GM21576 (cell line): Measurements from ENCODE around the gene ATPAF1.
"Not testable (repeated sequence)": the region's sequence is repeated elsewhere in the genome, so short reads cannot be mapped to it uniquely, and the experiment has no call there.

Experiments
- ATAC-seq: cut with Tn5 transposase; IDR thresholded peaks from one replicate; pipeline ENCODE4 v1.9.1; 2021; ENCODE audit warnings: mild to moderate bottlenecking, moderate library complexity; ENCODE audit not compliant: unreplicated experiment

Gene ATPAF1

DNA sequence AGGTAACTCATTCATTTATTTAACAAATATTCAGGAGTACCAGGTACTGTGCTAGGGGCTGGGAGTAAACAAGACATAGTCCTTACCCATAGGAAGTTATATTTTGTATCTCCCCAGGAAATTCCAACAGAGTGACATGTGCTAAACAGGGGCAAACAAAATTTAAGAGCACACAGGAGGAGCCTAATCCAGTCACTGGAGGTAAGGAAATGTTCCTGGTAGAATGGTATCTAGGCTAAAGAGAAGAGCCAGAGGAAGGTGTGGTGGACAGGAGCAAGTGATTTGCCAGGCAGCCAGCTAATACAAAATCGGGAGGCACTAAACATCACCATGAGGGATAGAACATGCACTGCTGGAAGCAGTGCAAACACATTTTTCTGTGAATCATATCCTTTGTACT is 13.9 kb upstream of the ATPAF1 start:
- ATAC-seq, result no peak

DNA sequence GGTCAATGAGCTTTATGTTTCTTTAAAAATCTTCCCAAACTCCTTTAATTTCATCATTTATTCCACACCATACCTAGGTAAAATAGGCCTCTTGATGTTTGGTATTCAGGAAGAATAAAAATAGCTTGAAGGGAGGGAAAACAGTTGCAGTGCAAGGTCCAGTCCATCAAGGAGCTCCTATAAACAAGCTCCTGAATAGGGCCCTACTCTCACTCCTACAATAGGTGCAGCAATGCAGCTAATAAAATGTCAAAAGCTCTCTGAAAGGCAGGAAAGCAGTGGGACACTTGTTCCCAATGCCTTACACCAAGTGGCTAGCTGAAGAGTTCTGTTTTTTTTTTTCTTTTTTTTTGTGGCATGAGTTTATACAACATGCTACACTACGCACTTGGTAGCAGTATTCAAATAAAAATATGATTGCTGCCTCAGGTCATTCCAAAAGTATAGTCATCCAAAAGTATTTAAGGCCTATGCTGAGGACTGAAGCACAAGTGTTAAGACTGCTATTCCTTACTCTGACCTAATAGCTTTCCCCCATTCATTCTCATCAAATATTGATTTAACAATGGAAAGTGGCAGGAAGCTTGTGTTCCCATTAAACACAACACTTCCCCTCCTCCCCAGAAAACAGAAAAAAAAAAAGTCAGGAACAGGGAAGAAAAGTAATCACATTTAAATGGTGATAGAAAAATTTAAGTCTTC is 13.3 kb upstream of the ATPAF1 start:
- no peak for ATAC-seq

DNA sequence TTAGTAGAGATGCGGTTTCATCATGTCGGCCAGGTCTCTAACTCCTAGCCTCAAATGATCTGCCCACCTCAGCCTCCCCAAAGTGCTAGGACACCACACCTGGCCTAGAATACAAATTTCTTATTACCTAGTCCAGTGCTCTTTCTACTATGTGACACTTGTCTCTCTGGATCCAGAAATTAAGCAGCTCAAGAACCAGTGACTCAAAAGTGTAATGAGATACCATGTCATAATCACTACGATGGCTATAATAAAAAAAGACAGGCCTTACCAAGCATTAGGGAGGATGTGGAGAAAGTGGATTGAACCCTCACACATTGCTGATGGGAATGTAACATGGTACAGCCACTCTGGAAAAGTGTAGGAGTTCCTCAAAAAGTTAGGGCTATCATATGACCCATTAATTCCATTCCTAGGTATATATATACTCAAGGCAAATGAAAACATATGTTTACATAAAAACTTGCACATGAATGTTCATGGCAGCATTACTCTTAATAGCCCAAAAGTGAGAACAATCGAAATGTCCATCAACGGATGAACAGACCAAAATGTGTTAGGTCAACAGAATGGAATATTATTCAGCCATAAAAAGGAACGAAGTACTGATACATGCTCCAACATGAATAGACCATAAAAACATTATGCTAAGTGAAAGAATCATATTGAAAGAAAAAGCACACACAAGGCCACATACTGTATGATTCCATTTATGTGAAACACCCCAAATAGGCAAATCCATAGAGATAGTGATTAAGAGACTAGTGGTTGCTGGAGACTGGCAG is 11.8 kb upstream of the ATPAF1 start:
- no peak for ATAC-seq

DNA sequence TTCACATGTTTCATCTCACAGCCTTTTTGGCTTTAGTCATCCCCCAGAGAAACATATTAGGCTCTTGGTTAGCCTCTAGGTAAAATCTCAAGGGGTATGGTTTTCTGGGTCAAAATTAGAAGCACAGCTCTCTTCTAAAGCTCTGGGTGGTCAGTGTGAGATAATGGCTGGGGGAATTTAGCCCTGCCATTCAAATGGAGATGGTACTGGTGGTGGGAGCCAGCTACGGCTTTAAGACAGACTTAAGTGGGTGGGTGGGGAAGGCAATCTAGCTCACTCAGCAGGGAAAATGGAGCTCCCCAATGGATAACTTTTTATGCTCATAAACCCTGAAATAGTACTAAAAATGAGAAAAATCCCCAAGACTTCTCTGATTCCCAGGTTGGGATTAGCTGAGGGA is 9.2 kb upstream of the ATPAF1 start:
- no peak for ATAC-seq

DNA sequence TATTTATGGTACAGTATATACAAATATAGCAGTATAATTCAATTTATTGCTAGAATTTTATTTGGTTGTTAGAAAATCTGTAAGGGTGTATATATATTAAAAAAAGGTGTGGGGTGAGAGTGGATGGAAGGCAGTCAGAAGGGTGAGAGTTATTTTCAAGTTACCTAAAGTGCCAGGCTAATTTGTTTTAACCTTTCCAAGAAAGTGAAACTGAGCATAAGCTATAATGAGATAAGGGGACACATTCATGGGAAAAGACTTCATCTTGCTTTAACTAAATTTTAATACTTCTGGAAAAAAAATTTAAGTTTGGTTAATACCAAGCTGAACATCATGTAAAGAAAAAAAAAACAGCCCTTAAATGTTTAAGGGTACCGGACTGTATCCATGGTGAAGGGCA is 8.4 kb upstream of the ATPAF1 start:
- no peak for ATAC-seq

DNA sequence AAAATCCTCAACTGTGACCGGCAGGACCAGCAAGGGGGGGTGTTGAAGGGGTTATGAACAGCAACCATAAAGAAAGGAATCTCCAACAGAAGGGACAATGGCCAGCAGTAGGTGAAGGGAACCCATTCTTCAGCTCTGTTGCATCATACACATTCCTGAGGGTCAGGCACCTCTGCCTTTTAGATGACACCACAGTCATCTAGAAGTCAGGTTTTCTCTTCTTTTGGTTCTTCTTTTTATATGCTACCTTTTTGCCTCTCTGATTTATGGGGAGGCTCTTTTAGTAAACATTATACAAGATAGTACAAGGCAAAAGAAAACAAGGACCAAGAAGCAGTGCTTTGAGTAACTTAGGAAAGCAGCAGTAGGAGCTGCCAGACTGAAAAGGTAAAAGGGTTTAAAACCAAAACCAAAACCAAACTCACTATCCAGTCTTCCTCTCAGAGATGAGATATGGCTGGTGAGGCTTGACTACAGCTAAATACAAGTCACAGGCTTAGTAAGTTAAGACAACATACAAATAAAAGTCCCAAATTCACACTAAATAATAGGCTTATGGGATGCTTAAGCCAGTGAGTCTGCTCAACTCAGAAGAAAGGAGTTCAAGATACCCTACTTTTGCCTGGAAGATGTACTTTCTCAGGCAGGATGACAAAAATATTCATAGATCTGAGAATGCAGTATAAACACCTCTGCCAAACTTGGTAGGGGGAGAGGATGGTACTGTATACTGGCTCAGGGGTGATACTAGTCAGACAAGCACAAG is 7.6 kb upstream of the ATPAF1 start:
- ATAC-seq, result no peak

DNA sequence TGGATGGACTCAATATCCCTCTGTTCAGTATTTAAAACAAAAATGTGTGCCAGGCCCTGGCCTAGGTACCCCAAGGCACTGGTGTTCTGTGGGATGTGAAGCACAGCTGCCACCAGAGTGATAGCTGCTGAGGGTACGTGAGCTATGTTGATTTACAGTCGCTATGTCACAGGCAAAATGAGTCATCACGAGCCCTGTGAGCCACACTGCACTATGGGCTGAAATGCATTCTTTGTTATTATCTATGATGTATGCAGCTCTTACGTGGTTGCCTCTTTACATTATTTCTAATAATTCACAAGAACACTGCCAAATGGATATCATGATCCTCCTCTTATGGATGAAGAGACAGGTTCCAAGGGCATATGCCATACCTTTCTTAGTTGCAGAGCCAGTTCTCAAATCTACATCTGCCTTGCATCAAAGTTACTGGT is 5.6 kb upstream of the ATPAF1 start:
- ATAC-seq, result no peak

DNA sequence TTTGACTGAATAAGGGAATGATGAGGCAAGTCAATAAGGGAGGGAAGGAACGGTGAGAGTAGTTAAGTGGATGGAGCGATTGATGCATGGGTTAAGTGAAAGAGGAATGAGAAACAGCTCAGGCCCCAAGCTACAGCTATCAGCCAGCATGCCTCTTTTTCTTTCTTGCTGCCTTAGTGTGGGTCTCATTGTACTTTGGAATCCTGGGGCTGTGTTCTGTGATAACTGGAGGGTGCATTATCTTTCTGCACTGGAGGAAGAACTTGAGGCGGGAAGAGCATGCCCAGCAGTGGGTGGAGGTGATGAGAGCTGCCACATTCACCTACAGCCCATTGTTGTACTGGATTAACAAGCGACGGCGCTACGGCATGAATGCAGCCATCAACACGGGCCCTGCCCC is 4.5 kb upstream of the ATPAF1 start:
- ATAC-seq, result no peak

DNA sequence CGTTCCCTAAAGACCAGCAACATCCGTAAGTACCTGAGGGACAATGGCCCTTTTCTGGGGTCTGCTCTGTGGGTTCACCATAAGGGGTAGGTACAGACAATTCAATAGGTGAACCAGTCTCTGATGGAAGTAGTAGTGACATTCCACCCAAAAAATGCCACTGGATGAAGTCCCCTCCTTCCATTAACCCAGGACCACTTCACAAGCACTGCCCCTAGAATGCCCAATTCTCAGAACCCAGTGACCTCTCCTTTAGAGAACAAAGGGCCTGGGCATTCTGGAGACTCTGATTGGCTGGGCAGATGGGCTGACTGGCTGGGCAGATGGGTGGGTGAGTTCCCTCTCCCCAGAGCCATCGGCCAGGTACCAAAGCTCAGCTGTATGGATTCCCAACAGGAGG is 3.4 kb upstream of the ATPAF1 start, which contains the start of gene TEX38:
TSS of gene TEX38 (plus strand) at position 301 of the 400 bp plus-strand sequence. CDS start at position 382, 81 bp downstream.
- ATAC-seq, result no peak

DNA sequence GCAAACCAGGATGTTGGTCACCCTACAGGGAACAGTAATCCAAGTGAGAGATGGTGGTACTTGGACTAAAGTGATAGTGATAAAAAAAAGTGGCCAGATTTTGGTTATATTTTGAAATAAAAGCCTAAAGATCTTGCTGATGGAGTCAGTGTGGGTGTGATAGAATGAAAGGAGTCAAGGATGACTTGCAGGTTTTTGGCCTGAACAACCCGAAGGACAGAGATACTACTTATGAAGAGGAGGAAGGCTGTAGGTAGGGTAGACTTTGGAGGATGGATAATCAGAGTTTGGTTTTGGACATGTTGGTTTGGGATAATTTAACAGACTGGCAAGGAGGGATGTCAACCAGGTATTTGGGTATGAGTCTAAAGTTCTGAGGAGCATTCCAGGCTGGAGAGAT is 2.0 kb upstream of the ATPAF1 start:
- ATAC-seq, result no peak

DNA sequence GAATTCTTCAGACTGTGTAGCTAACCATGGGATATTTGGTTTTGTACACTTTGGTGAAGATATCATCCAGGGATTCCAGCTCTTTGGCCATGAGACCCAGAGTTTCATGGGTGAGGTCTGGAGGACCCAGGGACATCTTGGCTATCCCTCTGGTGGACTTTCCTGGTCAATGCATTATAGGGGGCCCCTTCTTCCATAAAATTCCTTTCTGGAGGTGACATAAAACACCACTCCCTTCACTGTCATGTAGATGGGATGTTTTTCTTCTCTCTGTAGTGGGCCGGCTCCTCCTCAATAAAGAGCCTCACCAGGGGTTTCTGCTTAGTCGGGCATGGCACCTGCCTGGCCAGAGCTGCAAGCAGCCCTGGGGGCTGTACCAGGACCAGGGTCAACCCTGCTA is 2.2 kb downstream of the ATPAF1 start:
- no peak for ATAC-seq

DNA sequence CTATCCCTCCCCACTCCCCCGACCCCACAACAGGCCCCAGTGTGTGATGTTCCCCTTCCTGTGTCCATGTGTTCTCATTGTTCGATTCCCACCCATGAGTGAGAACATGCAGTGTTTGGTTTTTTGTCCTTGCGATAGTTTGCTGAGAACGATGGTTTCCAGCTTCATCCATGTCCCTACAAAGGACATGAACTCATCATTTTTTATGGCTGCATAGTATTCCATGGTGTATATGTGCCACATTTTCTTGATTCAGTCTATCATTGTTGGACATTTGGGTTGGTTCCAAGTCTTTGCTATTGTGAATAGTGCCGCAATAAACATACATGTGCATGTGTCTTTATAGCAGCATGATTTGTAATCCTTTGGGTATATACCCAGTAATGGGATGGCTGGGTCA is 5.2 kb downstream of the ATPAF1 start:
- ATAC-seq, result not testable (repeated sequence)

DNA sequence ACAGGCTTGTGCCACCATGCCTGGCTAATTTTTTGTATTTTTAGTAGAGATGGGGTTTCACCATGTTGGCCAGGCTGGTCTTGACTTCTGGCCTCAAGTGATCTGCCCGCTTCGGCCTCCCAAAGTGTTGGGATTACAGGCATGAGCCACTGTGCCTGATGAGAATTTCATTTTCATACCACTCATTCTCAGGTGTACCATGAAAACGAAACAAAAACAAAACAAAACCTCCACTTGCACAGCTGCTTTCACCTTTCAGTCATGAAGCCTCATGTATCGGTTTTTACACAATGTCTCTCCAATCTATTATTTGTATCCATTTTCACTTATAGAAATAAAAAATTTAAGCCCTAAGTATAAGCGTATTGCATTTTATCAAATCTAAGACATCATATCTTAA is 8.0 kb downstream of the ATPAF1 start:
- ATAC-seq, result peak; percentile 81

DNA sequence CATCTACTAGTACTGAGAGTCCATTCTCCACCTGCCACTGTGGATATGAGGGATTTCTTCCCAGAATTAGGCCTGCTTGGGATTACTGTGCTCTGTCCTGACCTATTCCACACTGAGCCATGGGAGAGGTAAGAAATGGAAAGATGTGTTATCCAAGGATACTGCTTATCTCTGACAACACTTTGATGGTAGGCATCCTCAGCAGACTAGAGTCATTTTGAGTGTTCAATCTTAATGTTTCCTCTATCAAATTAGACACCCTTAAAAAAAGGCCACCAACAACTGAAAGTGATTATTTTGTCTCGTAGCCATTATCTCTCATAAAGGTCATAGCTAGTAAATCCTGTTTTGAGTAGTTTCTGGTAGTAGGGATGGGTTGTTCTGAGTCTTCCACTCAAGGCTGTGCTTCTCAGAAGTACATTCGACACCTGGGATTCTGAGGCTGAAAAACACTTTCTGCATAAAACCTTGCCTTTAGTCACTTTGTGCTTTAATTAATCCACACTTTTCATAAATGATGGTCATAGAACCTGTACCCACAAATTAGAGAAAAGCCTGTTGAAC is 8.8 kb downstream of the ATPAF1 start:
- no peak for ATAC-seq

DNA sequence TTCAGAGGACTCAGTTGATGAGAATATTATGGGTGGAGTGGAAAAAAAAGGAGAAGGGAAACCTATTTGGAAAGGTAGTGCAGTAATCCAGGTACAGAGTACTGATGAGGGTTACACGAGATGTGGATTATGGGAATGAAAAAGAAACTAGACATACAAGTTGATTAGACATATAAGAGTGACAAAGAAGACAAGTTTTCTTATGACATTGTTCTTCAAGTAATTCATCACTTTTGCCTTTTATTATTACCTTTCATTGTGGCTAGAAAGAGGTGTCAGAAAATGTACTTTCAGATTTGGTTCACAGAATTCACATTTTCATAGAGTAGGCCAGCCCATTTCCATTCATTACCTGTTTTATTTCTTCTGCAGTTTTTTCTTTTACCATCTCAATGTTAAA is 10.4 kb downstream of the ATPAF1 start:
- no peak for ATAC-seq

DNA sequence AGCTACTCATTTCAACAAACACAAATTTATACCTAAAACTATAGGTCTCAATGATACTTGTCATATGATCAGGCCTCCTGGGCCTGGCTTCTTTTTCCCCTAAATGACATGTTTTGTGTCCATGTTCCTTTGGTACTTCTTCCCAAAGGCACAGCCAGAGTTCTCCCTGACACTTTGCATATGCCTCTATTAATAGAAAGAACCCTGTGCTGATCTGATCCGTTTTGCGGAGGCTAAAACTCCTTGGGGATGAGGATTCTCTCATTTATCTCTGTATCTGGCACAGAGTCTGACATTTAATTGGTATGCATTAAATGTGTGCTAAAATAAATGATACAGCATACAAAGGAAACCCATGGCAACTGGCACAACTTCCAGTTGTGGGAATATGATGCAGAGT is 11.5 kb downstream of the ATPAF1 start:
- ATAC-seq, result no peak

DNA sequence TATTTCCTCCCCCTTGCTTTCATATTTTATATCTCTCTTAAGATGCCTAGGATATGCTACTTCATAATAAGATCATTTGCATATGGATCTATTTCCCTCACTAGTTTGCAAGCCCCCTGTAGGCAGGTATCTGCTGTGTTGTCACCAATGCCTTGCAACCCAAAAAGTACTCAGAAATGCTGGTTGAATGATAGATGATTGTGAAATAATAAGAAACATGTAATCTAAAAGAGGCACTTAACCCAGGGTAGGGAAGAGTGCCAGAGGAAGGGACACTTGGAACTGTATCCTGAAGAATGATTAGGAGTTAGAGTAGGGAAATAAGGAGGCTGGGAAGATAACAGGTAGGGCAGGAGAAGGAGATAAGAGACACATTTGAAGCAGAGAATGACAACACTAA is 12.3 kb downstream of the ATPAF1 start:
- ATAC-seq, result no peak

DNA sequence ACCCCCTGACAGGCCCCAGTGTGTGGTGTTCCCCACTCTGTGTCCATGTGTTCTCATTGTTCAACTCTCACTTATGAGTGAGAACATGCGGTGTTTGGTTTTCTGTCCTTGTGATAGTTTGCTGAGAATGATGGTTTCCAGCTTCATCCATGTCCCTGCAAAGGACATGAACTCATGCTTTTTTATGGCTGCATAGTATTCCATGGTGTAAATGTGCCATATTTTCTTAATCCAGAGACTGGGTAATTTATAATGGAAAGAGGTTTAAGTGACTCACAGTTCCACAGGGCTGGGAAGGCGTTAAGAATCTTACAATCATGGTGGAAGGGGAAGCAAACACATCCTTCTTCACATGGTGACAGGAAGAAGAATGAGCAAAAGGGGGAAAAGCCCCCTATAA is 13.5 kb downstream of the ATPAF1 start:
- ATAC-seq, result not testable (repeated sequence)

DNA sequence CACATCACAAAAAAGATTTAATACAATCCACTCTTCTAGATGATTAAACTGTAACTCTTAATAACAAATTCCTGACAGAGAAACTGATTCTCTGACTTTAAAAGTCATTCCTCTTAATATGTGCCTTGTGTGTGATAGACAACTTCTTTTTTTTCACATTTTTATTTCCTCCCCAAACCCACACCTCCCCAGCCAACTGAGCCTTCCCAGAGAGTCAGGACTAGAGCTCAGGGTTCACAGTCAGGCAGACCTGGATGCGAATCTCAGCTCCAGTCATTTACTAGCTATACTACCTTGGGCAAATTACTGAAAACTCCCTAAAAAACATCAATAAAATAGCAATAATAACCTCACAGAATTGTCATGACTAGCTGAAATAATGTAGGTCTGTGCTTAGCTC is 14.2 kb downstream of the ATPAF1 start:
- no peak for ATAC-seq

DNA sequence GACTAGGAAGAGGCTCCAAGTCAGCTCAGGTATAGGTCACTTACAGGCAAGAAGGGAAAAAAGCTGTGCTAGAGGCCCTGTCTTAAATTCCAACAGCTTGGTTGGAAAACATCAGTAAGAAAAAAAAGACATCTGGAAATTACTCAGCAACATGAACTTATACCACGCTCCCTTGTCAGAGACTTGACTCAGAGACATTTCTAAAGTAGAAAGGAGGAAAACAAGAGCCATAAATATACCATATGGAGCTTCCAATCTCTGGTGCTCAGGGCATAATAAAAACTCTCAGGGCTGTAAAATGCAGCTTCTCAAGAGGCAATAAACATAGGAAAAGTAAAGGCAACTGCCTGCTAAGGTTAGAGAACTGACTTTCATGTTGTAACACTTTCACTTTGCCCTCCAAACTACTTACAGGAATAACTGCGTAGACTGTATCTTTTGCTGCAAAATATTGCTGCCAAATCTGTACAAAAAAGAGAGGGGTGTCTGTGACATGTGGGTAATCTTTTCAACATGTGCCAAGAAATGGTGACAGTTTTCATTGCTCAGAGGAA is 14.7 kb downstream of the ATPAF1 start:
- ATAC-seq, result no peak
